ENCODE data around the gene ORAI2.

- TF ChIP-seq CTCF (IDR thresholded peaks at IDR 0.05) (no peak), POLR2A (IDR thresholded peaks at IDR 0.05) (no peak)
Observed at GRCh38 chr7:102432442-102433218, 745 bp upstream of the ORAI2 start.
